HCT116 (cell line): ENCODE measurements around the gene GBX1. TPM values are rescaled to one million over a fixed set of nuclear protein-coding genes. Genes with fewer than 3 reads are reported as not detected.

Source experiments
- ATAC-seq: fragments of 200-7000 bp; cut with Tn5 transposase; 2 replicates; pipeline ENCODE4 v1.9.1; 2020; ENCODE audit warnings: mild to moderate bottlenecking, moderate library complexity
- BruUV-seq: library from RNA; stranded (reverse); fragments of 400-500 nt; replicated peaks from 2 replicates; lab custom pipeline; 2021; lab: Mats Ljungman, UMichigan
- CTCF ChIA-PET: fragments of 300-600 bp; sonication (Branson Sonifier 250); formaldehyde crosslinking; loops from one replicate; lab custom pipeline; 2021; ENCODE audit warnings: antibody characterized with exemption; lab: Charles Lee
- POLR2A ChIA-PET: fragments of 300-600, 350-600 bp; sonication (Branson Sonifier 250); formaldehyde crosslinking; loops from one replicate; lab custom pipeline; 2021; ENCODE audit warnings: antibody characterized with exemption; lab: Charles Lee
- RAD21 ChIA-PET, 2 experiments: fragments of 300-600 bp; sonication (Branson Sonifier 250); formaldehyde crosslinking; loops; one replicate each; lab custom pipeline; 2023; ENCODE audit warnings: low total read pairs in 2 of 2; ENCODE audit not compliant: uncharacterized antibody in 2 of 2, unreplicated experiment in 2 of 2, low non-redundant PET in 1 of 2; lab: Charles Lee
- DNase-seq: peaks from one replicate; pipeline ENCODE4 v3.0.0-alpha.2; 2010; ENCODE audit warnings: low read depth, low spot score
- H2AFZ ChIP-seq: fragments of 200-600 bp; shearing (Covaris generic), sonication (generic); 2 replicates; pipeline ENCODE4 v1.6.1; 2017; ENCODE audit warnings: low read depth, mixed run types, mixed read lengths, antibody characterized with exemption, low read length; ENCODE audit not compliant: poor library complexity, severe bottlenecking
- H3K27ac ChIP-seq: 2 replicates; pipeline ENCODE4 v1.5.1; 2012; ENCODE audit warnings: low read depth, low read length
- H3K27me3 ChIP-seq: fragments of 200-600 bp; sonication (generic); 2 replicates; pipeline ENCODE4 v1.6.1; 2016; ENCODE audit warnings: mixed run types, low read length, mixed read lengths; ENCODE audit not compliant: insufficient read depth
- H3K36me3 ChIP-seq, 2 experiments: fragments of 200-500 bp in 1 of 2; fragments of 200-600 bp in 1 of 2; sonication (Bioruptor generic) in 1 of 2; sonication (generic) in 1 of 2; 2 replicates each; pipeline versions ENCODE4 v1.5.1 to v1.6.1; 2014 to 2016; ENCODE audit warnings: low read length in 2 of 2, inconsistent platforms in 1 of 2, mixed read lengths in 1 of 2, mixed run types in 1 of 2; ENCODE audit not compliant: insufficient read depth in 2 of 2, control insufficient read depth in 1 of 2
- H3K4me1 ChIP-seq, 2 experiments: fragments of 200-600 bp in 1 of 2; sonication (generic) in 1 of 2; 2 replicates each; pipeline versions ENCODE4 v1.5.1 to v1.6.1; 2012 to 2017; ENCODE audit warnings: low read length in 2 of 2, inconsistent platforms in 1 of 2, mild to moderate bottlenecking in 1 of 2, mixed read lengths in 1 of 2, mixed run types in 1 of 2, moderate library complexity in 1 of 2; ENCODE audit not compliant: insufficient read depth in 2 of 2, control insufficient read depth in 1 of 2
- H3K4me2 ChIP-seq: fragments of 200-600 bp; sonication (generic); 2 replicates; pipeline ENCODE4 v1.6.1; 2017; ENCODE audit warnings: mixed run types, low read length, mixed read lengths
- H3K4me3 ChIP-seq, 2 experiments: fragments of 200-600 bp in 1 of 2; sonication (generic) in 1 of 2; replicated peaks in 1 of 2; 2 replicates each; pipeline ENCODE4 v1.5.1; 2011 to 2016; ENCODE audit warnings: low read length in 2 of 2, control low read depth in 1 of 2, low read depth in 1 of 2, mild to moderate bottlenecking in 1 of 2, mixed read lengths in 1 of 2, mixed run types in 1 of 2
- H3K79me2 ChIP-seq: fragments of 200-600 bp; sonication (generic); 2 replicates; pipeline ENCODE4 v1.6.1; 2017; ENCODE audit warnings: mild to moderate bottlenecking, mixed run types, low read length, moderate library complexity, mixed read lengths; ENCODE audit not compliant: insufficient read depth
- H3K9ac ChIP-seq: fragments of 200-600 bp; sonication (generic); 2 replicates; pipeline ENCODE4 v1.6.1; 2016; ENCODE audit warnings: low read length, mixed read lengths
- H3K9me2 ChIP-seq: fragments of 200-600 bp; sonication (generic), shearing (Covaris generic); 2 replicates; pipeline ENCODE4 v1.6.1; 2017; ENCODE audit warnings: mixed run types, mild to moderate bottlenecking, moderate library complexity; ENCODE audit not compliant: insufficient read depth
- H3K9me3 ChIP-seq, 2 experiments: fragments of 200-500 bp in 1 of 2; fragments of 200-600 bp in 1 of 2; sonication (Bioruptor generic) in 1 of 2; sonication (generic) in 1 of 2; 2 replicates each; pipeline ENCODE4 v1.6.1; 2014 to 2017; ENCODE audit warnings: low read length in 2 of 2, mixed read lengths in 2 of 2, inconsistent platforms in 1 of 2, low read depth in 1 of 2, mild to moderate bottlenecking in 1 of 2, mixed run types in 1 of 2, moderate library complexity in 1 of 2; ENCODE audit not compliant: control insufficient read depth in 1 of 2, insufficient read depth in 1 of 2
- H4K20me1 ChIP-seq: fragments of 200-600 bp; sonication (generic), shearing (Covaris generic); 2 replicates; pipeline ENCODE4 v1.6.1; 2017; ENCODE audit warnings: mixed run types, mild to moderate bottlenecking, moderate library complexity; ENCODE audit not compliant: insufficient read depth
- CEBPB ChIP-seq: IDR thresholded peaks from 2 replicates; pipeline ENCODE4 v1.6.1; 2012; ENCODE audit warnings: low read depth
- JUND ChIP-seq: IDR thresholded peaks from 2 replicates; pipeline ENCODE4 v1.6.1; 2012
- MAX ChIP-seq: IDR thresholded peaks from 2 replicates; pipeline ENCODE4 v1.6.1; 2012
- RAD21 ChIP-seq: IDR thresholded peaks from 2 replicates; pipeline ENCODE4 v1.6.1; 2012; ENCODE audit warnings: low read depth, mild to moderate bottlenecking
- SIN3A ChIP-seq: IDR thresholded peaks from 2 replicates; pipeline ENCODE4 v1.6.1; 2012; ENCODE audit warnings: low read depth
- SRF ChIP-seq: IDR thresholded peaks from 2 replicates; pipeline ENCODE4 v1.6.1; 2012; ENCODE audit warnings: low read depth
- YY1 ChIP-seq: IDR thresholded peaks from 2 replicates; pipeline ENCODE4 v1.6.1; 2011; ENCODE audit warnings: low read length, low read depth, moderate library complexity, mild to moderate bottlenecking; ENCODE audit not compliant: insufficient replicate concordance; ENCODE audit errors: extremely low read depth
- ZFX ChIP-seq: fragments of 450-650 bp; IDR thresholded peaks from 2 replicates; pipeline ENCODE4 v1.6.1; 2017
- ZNF274 ChIP-seq: fragments of 200-500 bp; sonication (Bioruptor generic); IDR thresholded peaks from 2 replicates; pipeline ENCODE4 v1.6.1; 2014; ENCODE audit warnings: mild to moderate bottlenecking, low read depth, low read length, inconsistent platforms
- intact Hi-C: fragments of 100-400 bp; cut with micrococcal nuclease; formaldehyde crosslinking; loops from 2 replicates; pipeline ENCODE4 v1.10.0; 2022
- total RNA-seq: library from RNA; stranded (reverse); gene quantifications from one replicate; pipeline ENCODE4 v1.2.1, GENCODE V29; 2021; ENCODE audit not compliant: unreplicated experiment
- TF ChIP-seq, protein P1 (sequence below): IDR thresholded peaks from 2 replicates; pipeline ENCODE4 v1.6.1; 2012
- TF ChIP-seq, protein P2 (sequence below): IDR thresholded peaks from 2 replicates; pipeline ENCODE4 v1.6.1; 2011; ENCODE audit warnings: mild to moderate bottlenecking, low read length, moderate library complexity; ENCODE audit not compliant: insufficient replicate concordance; ENCODE audit errors: extremely low read depth

GBX1 gene
- total RNA-seq, 1 experiment from 2014 or later = 0.86 TPM

GRCh38 chr7:151201751-151202150 is 34.3 kb upstream of the GBX1 start:
- Histone ChIP-seq H4K20me1 (no peaks in the 10 kb centered on the region), H3K27ac (no peak overlapping the region), H3K27me3 (peaks cover 6% of the 10 kb centered on the region; the same call in 1 of the 2 replicates), H3K79me2 (no peaks in the 10 kb centered on the region), H3K9me3 (no peaks in the 10 kb centered on the region), H3K4me3 (no peak overlapping the region), H3K36me3 (no peaks in the 10 kb centered on the region), H3K4me1 (no peaks in the 10 kb centered on the region), H3K4me2 (no peak overlapping the region), H3K9ac (no peak overlapping the region), H3K9me2 (no peaks in the 10 kb centered on the region), H2AFZ (no peak overlapping the region)
- ChIA-PET CTCF (no interaction called here), RAD21 (no interaction called here), POLR2A (no interaction called here)
- TF ChIP-seq SIN3A = no peak
- TF ChIP-seq, protein P1, sequence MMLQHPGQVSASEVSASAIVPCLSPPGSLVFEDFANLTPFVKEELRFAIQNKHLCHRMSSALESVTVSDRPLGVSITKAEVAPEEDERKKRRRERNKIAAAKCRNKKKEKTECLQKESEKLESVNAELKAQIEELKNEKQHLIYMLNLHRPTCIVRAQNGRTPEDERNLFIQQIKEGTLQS = no peak
- TF ChIP-seq ZNF274 = no peak
- no peak for TF ChIP-seq RAD21
- TF ChIP-seq ZFX = no peak
- no peak for TF ChIP-seq CEBPB
- no peak for TF ChIP-seq SRF
- TF ChIP-seq JUND = no peak
- TF ChIP-seq, protein P2, sequence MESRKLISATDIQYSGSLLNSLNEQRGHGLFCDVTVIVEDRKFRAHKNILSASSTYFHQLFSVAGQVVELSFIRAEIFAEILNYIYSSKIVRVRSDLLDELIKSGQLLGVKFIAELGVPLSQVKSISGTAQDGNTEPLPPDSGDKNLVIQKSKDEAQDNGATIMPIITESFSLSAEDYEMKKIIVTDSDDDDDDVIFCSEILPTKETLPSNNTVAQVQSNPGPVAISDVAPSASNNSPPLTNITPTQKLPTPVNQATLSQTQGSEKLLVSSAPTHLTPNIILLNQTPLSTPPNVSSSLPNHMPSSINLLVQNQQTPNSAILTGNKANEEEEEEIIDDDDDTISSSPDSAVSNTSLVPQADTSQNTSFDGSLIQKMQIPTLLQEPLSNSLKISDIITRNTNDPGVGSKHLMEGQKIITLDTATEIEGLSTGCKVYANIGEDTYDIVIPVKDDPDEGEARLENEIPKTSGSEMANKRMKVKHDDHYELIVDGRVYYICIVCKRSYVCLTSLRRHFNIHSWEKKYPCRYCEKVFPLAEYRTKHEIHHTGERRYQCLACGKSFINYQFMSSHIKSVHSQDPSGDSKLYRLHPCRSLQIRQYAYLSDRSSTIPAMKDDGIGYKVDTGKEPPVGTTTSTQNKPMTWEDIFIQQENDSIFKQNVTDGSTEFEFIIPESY = no peak
- TF ChIP-seq MAX = no peak
- TF ChIP-seq YY1 = no peak
- intact Hi-C loops = no loop called here
- ATAC-seq = no peak
- no peak for DNase-seq
- no TSS peak for BruUV-seq
